PC-3 (cell line): ENCODE measurements around the gene CAMK2A. TPM values are rescaled to one million over a fixed set of nuclear protein-coding genes. Genes with fewer than 3 reads are reported as not detected.
A peak's percentile ranks its signal among the peaks of the same experiment; 100 is the strongest.

ENCODE experiments used
- ATAC-seq: fragments of 200-7000 bp; cut with Tn5 transposase; 2 replicates; pipeline ENCODE4 v1.9.1; 2020; ENCODE audit warnings: mild to moderate bottlenecking, moderate library complexity
- BruUV-seq: library from RNA; stranded (reverse); fragments of 400-500 nt; replicated peaks from 2 replicates; lab custom pipeline; 2021; lab: Mats Ljungman, UMichigan
- CTCF ChIA-PET: fragments of 300-600 bp; sonication (Branson Sonifier 250); formaldehyde crosslinking; loops from one replicate; lab custom pipeline; 2022; ENCODE audit warnings: antibody characterized with exemption; lab: Charles Lee
- POLR2A ChIA-PET: fragments of 300-600 bp; sonication (Branson Sonifier 250); formaldehyde crosslinking; loops from one replicate; lab custom pipeline; 2022; ENCODE audit warnings: antibody characterized with exemption; ENCODE audit not compliant: unreplicated experiment; lab: Charles Lee
- DNase-seq: peaks from one replicate; pipeline ENCODE4 v3.0.0-alpha.2; 2015
- H2AFZ ChIP-seq: fragments of 300-600 bp; sonication (generic); 2 replicates; pipeline ENCODE4 v1.6.0; 2016; ENCODE audit warnings: antibody characterized with exemption, low read length
- H3F3A ChIP-seq: fragments of 300-600 bp; sonication (generic); one replicate; pipeline ENCODE4 v1.6.0; 2017; ENCODE audit warnings: antibody characterized with exemption, low read length, control low read depth, mild to moderate bottlenecking; ENCODE audit not compliant: unreplicated experiment
- H3K27ac ChIP-seq: fragments of 300-600 bp; sonication (generic); 2 replicates; pipeline ENCODE4 v1.5.1; 2016; ENCODE audit warnings: mild to moderate bottlenecking, low read length
- H3K27me3 ChIP-seq: fragments of 300-600 bp; sonication (generic); 2 replicates; pipeline ENCODE4 v1.6.1; 2016; ENCODE audit warnings: low read length, mixed read lengths
- H3K36me3 ChIP-seq: fragments of 300-600 bp; sonication (generic); 2 replicates; pipeline ENCODE4 v1.6.1; 2016; ENCODE audit warnings: low read depth, mixed run types, low read length, mixed read lengths
- H3K4me1 ChIP-seq: fragments of 300-600 bp; sonication (generic); 2 replicates; pipeline ENCODE4 v1.5.1; 2016; ENCODE audit warnings: low read length; ENCODE audit not compliant: insufficient read depth
- H3K4me2 ChIP-seq: fragments of 300-600 bp; sonication (generic); 2 replicates; pipeline ENCODE4 v1.6.0; 2016; ENCODE audit warnings: low read length
- H3K4me3 ChIP-seq: fragments of 300-600 bp; sonication (generic); 2 replicates; pipeline ENCODE4 v1.5.1; 2016; ENCODE audit warnings: mild to moderate bottlenecking, low read length, mixed read lengths
- H3K79me2 ChIP-seq: fragments of 300-600 bp; sonication (generic); 2 replicates; pipeline ENCODE4 v1.6.1; 2017; ENCODE audit warnings: low read length, mixed read lengths
- H3K9ac ChIP-seq: fragments of 300-600 bp; sonication (generic); 2 replicates; pipeline ENCODE4 v1.6.0; 2016; ENCODE audit warnings: mild to moderate bottlenecking, low read length
- H3K9me2 ChIP-seq: fragments of 300-600 bp; sonication (generic); replicated peaks from 2 replicates; pipeline ENCODE4 v1.6.1; 2016; ENCODE audit warnings: mixed run types, low read length, mixed read lengths
- H3K9me3 ChIP-seq: fragments of 300-600 bp; sonication (generic); 2 replicates; pipeline ENCODE4 v1.6.1; 2016; ENCODE audit warnings: low read length, mixed read lengths
- H4K20me1 ChIP-seq: fragments of 300-600 bp; sonication (generic); 2 replicates; pipeline ENCODE4 v1.6.1; 2016; ENCODE audit warnings: low read length, mixed read lengths
- EZH2 ChIP-seq: fragments of 300-600 bp; sonication (generic); IDR thresholded peaks from one replicate; pipeline ENCODE4 v1.6.1; 2017; ENCODE audit warnings: antibody characterized with exemption, mild to moderate bottlenecking, low read length; ENCODE audit not compliant: unreplicated experiment
- EZH2phosphoT487 ChIP-seq: fragments of 300-600 bp; sonication (generic); IDR thresholded peaks from 2 replicates; pipeline ENCODE4 v1.6.1; 2018; ENCODE audit warnings: mild to moderate bottlenecking, antibody characterized with exemption, low read length, borderline replicate concordance
- intact Hi-C: fragments of 100-400 bp; cut with micrococcal nuclease; formaldehyde crosslinking; loops from 2 replicates; pipeline ENCODE4 v1.9.0; 2023
- total RNA-seq: library from RNA; depleted of rRNA; stranded (reverse); fragments of >200 nt; gene quantifications from 2 replicates; pipeline ENCODE4 v1.2.3, GENCODE V29; 2014
- TF ChIP-seq, protein P1 (sequence below): fragments of 300-600 bp; sonication (generic); conservative IDR thresholded peaks from 2 replicates; pipeline ENCODE4 v1.5.1; 2017; ENCODE audit warnings: antibody characterized with exemption, low read depth, mild to moderate bottlenecking, low read length

CAMK2A gene
- total RNA-seq, 1 experiment from 2014 or later = 0.15 TPM

DNA sequence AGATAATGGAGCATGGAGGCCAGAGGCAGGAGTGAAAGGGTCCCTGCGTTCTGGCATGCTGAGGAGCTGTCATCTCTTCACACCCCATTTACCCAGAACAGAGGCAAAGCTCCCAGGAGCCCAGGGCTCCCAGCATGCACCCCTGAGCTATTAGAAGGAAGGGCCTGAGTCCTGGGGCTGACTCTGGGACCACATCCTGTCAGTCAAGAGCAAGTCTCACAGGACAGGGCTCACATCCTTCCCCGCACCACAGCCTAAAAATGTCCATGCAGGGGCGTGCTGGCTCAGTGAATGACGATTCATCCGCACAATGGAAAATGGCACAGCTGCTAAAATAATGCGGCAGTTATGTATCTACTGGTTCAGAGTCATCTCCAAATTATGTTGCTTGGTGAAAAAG, 31.4 kb downstream of the CAMK2A start:
- no peaks in the 10 kb centered on the region for H3K27me3 ChIP-seq
- no peak for ATAC-seq
- BruUV-seq = no TSS peak

GRCh38 chr5:150257424-150257823, 32.1 kb downstream of the CAMK2A start:
- Histone ChIP-seq H3K27ac (no peak overlapping the region), H3K36me3 (no peaks in the 10 kb centered on the region), H3K4me2 (no peak overlapping the region), H3K4me1 (peaks cover 18% of the 10 kb centered on the region), H3K9me3 (no peaks in the 10 kb centered on the region), H3K9ac (no peak overlapping the region), H3K4me3 (no peak overlapping the region), H3K79me2 (no peaks in the 10 kb centered on the region), H3K9me2 (no peaks in the 10 kb centered on the region), H3K27me3 (no peaks in the 10 kb centered on the region), H4K20me1 (no peaks in the 10 kb centered on the region), H3F3A (no peaks in the 10 kb centered on the region), H2AFZ (no peak overlapping the region)
- ChIA-PET CTCF (no interaction called here), POLR2A (interaction anchor here (0.6 kb wide), 1 partner anchor 180 kb away, joined by 5 read pairs; no protein-coding TSS in a partner anchor)
- DNase-seq = no peak
- intact Hi-C loops = no loop called here
- no TSS peak for BruUV-seq
- TF ChIP-seq EZH2phosphoT487 = no peak
- TF ChIP-seq, protein P1, sequence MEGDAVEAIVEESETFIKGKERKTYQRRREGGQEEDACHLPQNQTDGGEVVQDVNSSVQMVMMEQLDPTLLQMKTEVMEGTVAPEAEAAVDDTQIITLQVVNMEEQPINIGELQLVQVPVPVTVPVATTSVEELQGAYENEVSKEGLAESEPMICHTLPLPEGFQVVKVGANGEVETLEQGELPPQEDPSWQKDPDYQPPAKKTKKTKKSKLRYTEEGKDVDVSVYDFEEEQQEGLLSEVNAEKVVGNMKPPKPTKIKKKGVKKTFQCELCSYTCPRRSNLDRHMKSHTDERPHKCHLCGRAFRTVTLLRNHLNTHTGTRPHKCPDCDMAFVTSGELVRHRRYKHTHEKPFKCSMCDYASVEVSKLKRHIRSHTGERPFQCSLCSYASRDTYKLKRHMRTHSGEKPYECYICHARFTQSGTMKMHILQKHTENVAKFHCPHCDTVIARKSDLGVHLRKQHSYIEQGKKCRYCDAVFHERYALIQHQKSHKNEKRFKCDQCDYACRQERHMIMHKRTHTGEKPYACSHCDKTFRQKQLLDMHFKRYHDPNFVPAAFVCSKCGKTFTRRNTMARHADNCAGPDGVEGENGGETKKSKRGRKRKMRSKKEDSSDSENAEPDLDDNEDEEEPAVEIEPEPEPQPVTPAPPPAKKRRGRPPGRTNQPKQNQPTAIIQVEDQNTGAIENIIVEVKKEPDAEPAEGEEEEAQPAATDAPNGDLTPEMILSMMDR = no peak
- TF ChIP-seq EZH2 = no peak
- ATAC-seq = no peak

More for the DNA sequence above, 31.4 kb downstream of the CAMK2A start:
- no peak overlapping the region for H2AFZ ChIP-seq
- H3K9ac ChIP-seq = no peak overlapping the region
- no peaks in the 10 kb centered on the region for H3K36me3 ChIP-seq
- H3F3A ChIP-seq = no peaks in the 10 kb centered on the region
- ChIA-PET POLR2A (interaction anchor here (0.6 kb wide), 1 partner anchor 181 kb away, joined by 5 read pairs; no protein-coding TSS in a partner anchor), CTCF (no interaction called here)
- intact Hi-C loops = no loop called here
- TF ChIP-seq EZH2 (no peak), EZH2phosphoT487 (no peak)
- TF ChIP-seq, protein P1 = no peak
- H3K4me1 ChIP-seq = peaks cover 26% of the 10 kb centered on the region
- H3K9me3 ChIP-seq = no peaks in the 10 kb centered on the region
- no peaks in the 10 kb centered on the region for H3K9me2 ChIP-seq
- H3K4me2 ChIP-seq = no peak overlapping the region
- no peak overlapping the region for H3K4me3 ChIP-seq
- H3K79me2 ChIP-seq = no peaks in the 10 kb centered on the region
- no peak for DNase-seq
- no peaks in the 10 kb centered on the region for H4K20me1 ChIP-seq
- no peak overlapping the region for H3K27ac ChIP-seq

GRCh38 chr5:150256410-150257064, 33.0 kb downstream of the CAMK2A start:
- H3K36me3 ChIP-seq = no peaks in the 10 kb centered on the region
- no peaks in the 10 kb centered on the region for H4K20me1 ChIP-seq
- no peak overlapping the region for H3K4me2 ChIP-seq
- POLR2A ChIA-PET = no interaction called here
- intact Hi-C loops = no loop called here
- no peak overlapping the region for H3K4me3 ChIP-seq
- H3K79me2 ChIP-seq = no peaks in the 10 kb centered on the region
- no peak overlapping the region for H3K27ac ChIP-seq
- DNase-seq (no peak), ATAC-seq (no peak)
- BruUV-seq = no TSS peak
- no peak overlapping the region for H2AFZ ChIP-seq
- no peaks in the 10 kb centered on the region for H3K27me3 ChIP-seq
- no peak overlapping the region for H3K9ac ChIP-seq
- TF ChIP-seq, protein P1 = peak; percentile 44
- TF ChIP-seq EZH2 = no peak
- no peak for TF ChIP-seq EZH2phosphoT487
- CTCF ChIA-PET = interaction anchor here (0.6 kb wide), 1 partner anchor 33 kb away, joined by 5 read pairs; no protein-coding TSS in a partner anchor
- H3K9me2 ChIP-seq = no peaks in the 10 kb centered on the region
- peaks cover 10% of the 10 kb centered on the region for H3K4me1 ChIP-seq
- H3K9me3 ChIP-seq = no peaks in the 10 kb centered on the region
- H3F3A ChIP-seq = no peaks in the 10 kb centered on the region
